Measurements from ENCODE around the gene PSG11. TPM values are rescaled to one million over a fixed set of nuclear protein-coding genes. Genes with fewer than 3 reads are reported as not detected.
"Not testable (repeated sequence)": the region's sequence is repeated elsewhere in the genome, so short reads cannot be mapped to it uniquely, and the experiment has no call there.

The PSG11 gene
- total and polyA plus RNA-seq, 2 of the 13 experiments (the other 11 are each of a cell fraction or from before 2014, with no cell fraction given) = not detected

DNA sequence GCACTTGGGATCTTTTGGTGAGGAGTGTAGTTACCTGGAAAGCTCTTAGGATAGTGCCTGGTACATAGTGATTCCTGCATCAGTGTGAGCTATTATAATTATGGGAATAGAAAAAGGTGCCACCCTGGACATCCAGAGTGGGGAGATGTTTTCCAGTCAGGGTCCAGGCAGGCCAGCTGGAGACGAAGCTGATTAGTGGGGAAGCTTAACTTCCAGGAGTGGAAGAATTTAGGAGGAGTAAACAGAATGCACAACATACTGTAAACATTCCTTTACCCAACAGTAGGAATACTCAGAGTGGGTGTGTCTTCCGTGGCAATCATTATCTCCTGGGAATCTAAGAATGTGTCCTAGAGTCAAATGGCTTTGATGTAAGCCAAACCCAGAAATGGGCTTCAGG is 23.3 kb downstream of the PSG11 start:
- in situ Hi-C loops (cut with HindIII; ENCODE audit: extremely low pct_ligation_motif_present, low pct_unique_long_range_greater_than_20kb); H3K9ac ChIP-seq (ENCODE audit: insufficient read depth, low read depth, low read length); POLR2A ChIA-PET; H3K4me1 ChIP-seq (ENCODE audit: insufficient read depth, low read length); H2AFZ ChIP-seq (ENCODE audit: low read length); H3K4me2 ChIP-seq (ENCODE audit: low read depth, low read length); H3K9me3 ChIP-seq (ENCODE audit: low read length); FAIRE-seq; ATAC-seq; H3K27me3 ChIP-seq (ENCODE audit: control insufficient read depth in 1 of 2, insufficient read depth in 2 of 2, low read length in 2 of 2); H3K36me3 ChIP-seq (replicated peaks in 1 of 2; ENCODE audit: control insufficient read depth in 1 of 2, insufficient read depth in 2 of 2, low read length in 2 of 2); H3K79me2 ChIP-seq (ENCODE audit: insufficient read depth, low read length); BruUV-seq (replicated peaks); DNase-seq (ENCODE audit: low spot score); intact Hi-C loops (cut with micrococcal nuclease; ENCODE audit: unreplicated experiment); H4K20me1 ChIP-seq (ENCODE audit: insufficient read depth, low read length); H3K27ac ChIP-seq (ENCODE audit: extremely low read length, insufficient read depth, low read length); H3K4me3 ChIP-seq (replicated peaks in 1 of 3; ENCODE audit: insufficient read depth in 1 of 3, low read depth in 2 of 3, low read length in 3 of 3); CTCF ChIA-PET (ENCODE audit: low intra/inter-chr PET ratio, low total read pairs): not testable (repeated sequence)
- WGBS (ENCODE audit: low lambda C conversion rate) = 0% methylated on average over 2 of the region's 2 CpGs

DNA sequence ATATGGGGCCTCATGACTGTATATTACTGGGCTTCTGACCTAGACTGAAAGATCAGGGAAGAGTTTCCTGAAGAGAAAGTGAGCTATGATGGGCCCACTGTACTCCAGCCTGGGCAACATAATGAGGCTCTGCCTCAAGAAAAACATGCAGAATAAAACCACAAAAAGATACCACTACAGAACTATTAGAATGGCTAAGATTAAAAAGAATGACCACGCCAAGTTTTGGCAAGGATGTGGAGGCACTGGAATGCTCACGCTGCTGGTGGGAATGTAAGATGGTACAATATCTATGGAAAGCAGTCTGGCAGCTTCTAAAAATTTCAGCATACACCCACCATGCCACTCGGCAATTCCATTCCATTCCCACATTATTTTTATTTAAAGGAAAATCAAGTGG is 30.1 kb downstream of the PSG11 start:
- H2AFZ ChIP-seq (ENCODE audit: low read length); H3K4me3 ChIP-seq (replicated peaks in 1 of 3; ENCODE audit: insufficient read depth in 1 of 3, low read depth in 2 of 3, low read length in 3 of 3); CTCF ChIA-PET (ENCODE audit: low intra/inter-chr PET ratio, low total read pairs); H3K27ac ChIP-seq (ENCODE audit: extremely low read length, insufficient read depth, low read length); H3K9ac ChIP-seq (ENCODE audit: insufficient read depth, low read depth, low read length); H3K4me2 ChIP-seq (ENCODE audit: low read depth, low read length); ATAC-seq; intact Hi-C loops (cut with micrococcal nuclease; ENCODE audit: unreplicated experiment); POLR2A ChIA-PET; H3K36me3 ChIP-seq (replicated peaks in 1 of 2; ENCODE audit: control insufficient read depth in 1 of 2, insufficient read depth in 2 of 2, low read length in 2 of 2); H4K20me1 ChIP-seq (ENCODE audit: insufficient read depth, low read length); H3K27me3 ChIP-seq (ENCODE audit: control insufficient read depth in 1 of 2, insufficient read depth in 2 of 2, low read length in 2 of 2); BruUV-seq (replicated peaks); H3K9me3 ChIP-seq (ENCODE audit: low read length); H3K79me2 ChIP-seq (ENCODE audit: insufficient read depth, low read length); H3K4me1 ChIP-seq (ENCODE audit: insufficient read depth, low read length); in situ Hi-C loops (cut with HindIII; ENCODE audit: extremely low pct_ligation_motif_present, low pct_unique_long_range_greater_than_20kb); FAIRE-seq; DNase-seq (ENCODE audit: low spot score): not testable (repeated sequence)
- 26% methylated on average over 3 of the region's 3 CpGs for WGBS (ENCODE audit: low lambda C conversion rate)

DNA sequence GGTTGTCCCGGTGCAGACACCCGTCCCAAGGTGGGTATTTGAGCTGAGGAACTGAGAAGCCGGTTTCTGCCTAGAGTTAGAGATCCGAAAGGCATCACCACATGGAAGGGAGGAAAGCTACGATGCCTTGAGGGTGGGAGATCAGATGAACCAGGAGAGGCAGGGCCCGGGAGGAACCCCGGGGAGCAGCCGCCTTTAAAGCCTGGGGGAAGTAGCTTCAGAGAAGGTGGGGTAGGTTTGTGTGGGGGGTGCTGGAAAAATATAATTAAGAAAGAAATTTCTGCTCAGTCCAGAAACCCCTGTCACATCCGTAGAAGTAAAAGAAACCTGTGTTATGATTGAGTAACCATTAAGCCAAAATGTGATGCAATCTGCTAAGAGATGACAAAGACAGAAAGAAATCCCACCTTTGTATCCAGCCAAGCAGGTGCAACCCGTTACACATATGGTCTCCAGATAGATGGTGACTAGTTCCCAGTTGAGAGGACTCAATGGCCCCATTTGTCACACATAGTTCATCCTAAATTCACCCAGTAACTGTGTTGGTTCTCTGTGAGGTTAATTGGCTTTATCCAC is 34.2 kb downstream of the PSG11 start:
- H3K27ac ChIP-seq (ENCODE audit: extremely low read length, insufficient read depth, low read length); H3K27me3 ChIP-seq (ENCODE audit: control insufficient read depth in 1 of 2, insufficient read depth in 2 of 2, low read length in 2 of 2); intact Hi-C loops (cut with micrococcal nuclease; ENCODE audit: unreplicated experiment); H3K4me1 ChIP-seq (ENCODE audit: insufficient read depth, low read length); H4K20me1 ChIP-seq (ENCODE audit: insufficient read depth, low read length); H3K9ac ChIP-seq (ENCODE audit: insufficient read depth, low read depth, low read length); H2AFZ ChIP-seq (ENCODE audit: low read length); POLR2A ChIA-PET; CTCF ChIA-PET (ENCODE audit: low intra/inter-chr PET ratio, low total read pairs); FAIRE-seq; in situ Hi-C loops (cut with HindIII; ENCODE audit: extremely low pct_ligation_motif_present, low pct_unique_long_range_greater_than_20kb); BruUV-seq (replicated peaks); ATAC-seq; DNase-seq (ENCODE audit: low spot score); H3K4me3 ChIP-seq (replicated peaks in 1 of 3; ENCODE audit: insufficient read depth in 1 of 3, low read depth in 2 of 3, low read length in 3 of 3); H3K36me3 ChIP-seq (replicated peaks in 1 of 2; ENCODE audit: control insufficient read depth in 1 of 2, insufficient read depth in 2 of 2, low read length in 2 of 2); H3K9me3 ChIP-seq (ENCODE audit: low read length); H3K79me2 ChIP-seq (ENCODE audit: insufficient read depth, low read length); H3K4me2 ChIP-seq (ENCODE audit: low read depth, low read length): not testable (repeated sequence)
- 8% methylated on average over 10 of the region's 10 CpGs for WGBS (ENCODE audit: low lambda C conversion rate)
- TF ChIP-seq, protein P1, sequence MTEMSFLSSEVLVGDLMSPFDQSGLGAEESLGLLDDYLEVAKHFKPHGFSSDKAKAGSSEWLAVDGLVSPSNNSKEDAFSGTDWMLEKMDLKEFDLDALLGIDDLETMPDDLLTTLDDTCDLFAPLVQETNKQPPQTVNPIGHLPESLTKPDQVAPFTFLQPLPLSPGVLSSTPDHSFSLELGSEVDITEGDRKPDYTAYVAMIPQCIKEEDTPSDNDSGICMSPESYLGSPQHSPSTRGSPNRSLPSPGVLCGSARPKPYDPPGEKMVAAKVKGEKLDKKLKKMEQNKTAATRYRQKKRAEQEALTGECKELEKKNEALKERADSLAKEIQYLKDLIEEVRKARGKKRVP (CRISPR knock-in tag; IDR thresholded peaks at IDR 0.05) = peak in 1 of 2 experiments; percentile 47; a peak in 1 of 4 replicates
- TF ChIP-seq CEBPB (IDR thresholded peaks at IDR 0.05; ENCODE audit: borderline replicate concordance, low read depth, low read length) = peak; percentile 4; the same call in 1 of the 2 replicates

Measured in HepG2 (cell line).